HPDE6-E6E7 (cell line): ENCODE measurements around the gene RHOBTB3.

Source experiments
- DNase-seq: peaks from one replicate; pipeline ENCODE4 v3.0.0; 2011; ENCODE audit warnings: missing footprints; ENCODE audit errors: extremely low spot score

RHOBTB3 gene

DNA sequence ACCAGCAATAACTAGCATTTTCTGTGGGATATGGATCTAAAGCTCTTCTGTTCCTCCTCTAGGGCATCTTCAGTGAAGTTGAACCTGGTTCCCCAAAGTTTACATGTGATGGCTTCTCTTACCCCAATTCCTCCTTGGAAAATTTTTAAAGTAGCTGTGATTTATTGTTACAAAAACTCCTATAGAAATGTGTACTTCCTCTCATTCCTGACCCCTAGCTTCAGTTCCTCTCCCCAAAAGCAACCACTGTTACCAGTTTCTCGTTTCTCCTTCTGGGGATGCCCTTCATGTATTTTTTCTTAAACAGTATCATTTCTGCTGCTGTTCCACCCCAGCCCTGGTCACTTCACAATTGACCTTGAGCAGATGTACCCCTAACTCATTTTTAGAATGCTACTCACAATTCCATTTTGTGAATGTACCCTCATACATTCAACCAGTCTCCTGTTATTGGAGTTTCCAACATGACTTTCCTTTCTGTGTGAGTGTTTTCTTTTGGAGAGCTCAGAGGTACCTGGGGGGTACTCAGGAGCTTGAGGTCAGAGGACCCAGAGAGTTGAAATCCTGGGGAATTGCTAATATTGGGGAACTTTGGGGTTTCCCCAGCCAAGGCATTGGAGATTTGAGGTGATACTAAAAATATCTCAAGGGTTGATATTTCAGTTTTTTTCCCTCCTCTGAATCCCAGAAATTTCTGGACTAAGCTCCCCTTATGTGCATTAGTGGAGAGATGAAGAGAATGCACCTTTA is 110.0 kb downstream of the RHOBTB3 start:
- DNase-seq, result no peak

- DNase-seq, result no peak
These were observed 111.0 kb downstream of the RHOBTB3 start for GRCh38 chr5:95841914-95842812.

GRCh38 chr5:95842854-95843544 is 111.9 kb downstream of the RHOBTB3 start:
- DNase-seq, result no peak

GRCh38 chr5:95843733-95844223 is 112.6 kb downstream of the RHOBTB3 start:
- DNase-seq, result no peak

GRCh38 chr5:95845391-95845790 is 114.3 kb downstream of the RHOBTB3 start:
- no peak for DNase-seq
